GM21723 (cell line): ENCODE data around the gene MRPL12.
A peak's percentile ranks its signal among the peaks of the same experiment; 100 is the strongest.
"Not testable (repeated sequence)": the region's sequence is repeated elsewhere in the genome, so short reads cannot be mapped to it uniquely, and the experiment has no call there.

Experiments
- ATAC-seq: cut with Tn5 transposase; IDR thresholded peaks from one replicate; pipeline ENCODE4 v1.9.1; 2021; ENCODE audit warnings: mild to moderate bottlenecking, moderate library complexity; ENCODE audit not compliant: unreplicated experiment

MRPL12 gene

DNA sequence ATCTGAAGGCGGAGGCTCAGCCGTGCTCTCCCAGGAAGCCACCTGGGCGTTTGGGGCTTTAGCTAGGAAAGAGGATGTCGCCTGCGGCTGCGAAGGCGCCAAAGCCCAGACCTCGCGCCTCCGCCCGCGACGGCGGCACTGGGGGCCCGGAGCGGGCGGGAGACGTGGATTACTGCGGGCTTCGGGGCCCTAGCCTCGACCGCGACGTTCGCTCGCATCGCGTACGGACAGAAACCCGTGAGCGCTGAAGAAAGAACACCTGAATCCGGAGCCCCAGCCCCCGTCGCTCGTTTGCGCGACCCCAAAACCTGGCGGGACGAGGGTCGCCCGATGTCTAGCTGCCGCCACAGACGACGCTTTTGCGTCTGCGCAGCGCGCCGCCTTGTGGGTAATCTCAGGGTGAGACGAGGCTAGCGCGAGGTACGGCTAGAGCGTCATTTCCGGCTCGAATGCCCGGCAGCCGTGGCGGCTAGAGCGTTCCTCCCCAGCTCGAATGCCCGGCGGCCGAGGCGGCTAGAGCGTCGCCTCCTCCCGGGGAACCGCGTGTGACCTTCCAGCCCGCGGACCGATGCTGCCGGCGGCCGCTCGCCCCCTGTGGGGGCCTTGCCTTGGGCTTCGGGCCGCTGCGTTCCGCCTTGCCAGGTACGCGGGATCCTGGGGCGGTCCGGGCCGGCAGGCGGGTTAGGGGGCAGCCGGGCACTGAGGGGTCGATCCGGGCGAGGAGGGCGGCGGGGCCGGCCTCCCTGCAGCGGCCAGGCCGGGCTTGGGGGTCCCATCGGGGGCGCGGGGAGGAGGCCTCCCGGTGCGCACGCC, at the start of gene MRPL12:
Gene MRPL12, plus strand, starts transcription at position 434 of the 813 bp plus-strand sequence. Its CDS starts 135 bp downstream, at position 569.
- peak; percentile 73 for ATAC-seq

DNA sequence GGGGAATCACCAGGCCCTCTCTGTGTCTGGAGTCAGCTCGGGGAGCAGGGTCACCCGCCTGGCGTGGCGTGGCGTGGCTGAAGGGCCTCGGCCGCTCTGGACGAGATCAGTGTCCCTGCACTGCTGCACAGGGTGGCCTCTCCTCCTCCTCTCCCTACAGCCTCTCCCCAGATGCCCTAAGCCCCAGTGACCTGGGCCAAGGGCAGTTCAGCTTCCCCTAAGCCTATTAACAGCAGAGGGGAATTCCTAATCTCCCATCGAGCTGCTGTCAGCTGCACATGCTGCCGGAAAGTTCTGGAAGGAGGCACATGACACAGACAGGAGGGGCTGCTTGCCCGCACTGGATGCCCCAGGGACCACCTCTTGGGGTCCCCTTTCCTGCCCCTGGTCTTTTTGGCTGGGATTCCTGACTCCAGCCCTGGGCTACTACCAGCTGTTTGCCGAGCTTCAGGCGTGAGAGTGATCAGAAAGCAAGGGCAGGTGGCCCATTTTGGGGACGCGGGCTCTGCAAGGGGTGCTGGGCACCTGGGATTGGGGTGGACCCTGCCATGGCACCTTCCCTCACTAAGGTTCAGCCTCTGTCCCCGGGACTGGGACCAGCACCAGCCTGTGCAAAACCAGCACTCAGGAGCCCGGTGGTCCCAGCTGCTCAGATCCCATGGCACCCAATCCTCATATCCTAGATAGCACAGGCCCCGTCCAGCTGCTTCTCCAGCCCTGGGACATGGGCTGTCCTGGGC, 47.6 kb upstream of the MRPL12 start:
- ATAC-seq: no peak

DNA sequence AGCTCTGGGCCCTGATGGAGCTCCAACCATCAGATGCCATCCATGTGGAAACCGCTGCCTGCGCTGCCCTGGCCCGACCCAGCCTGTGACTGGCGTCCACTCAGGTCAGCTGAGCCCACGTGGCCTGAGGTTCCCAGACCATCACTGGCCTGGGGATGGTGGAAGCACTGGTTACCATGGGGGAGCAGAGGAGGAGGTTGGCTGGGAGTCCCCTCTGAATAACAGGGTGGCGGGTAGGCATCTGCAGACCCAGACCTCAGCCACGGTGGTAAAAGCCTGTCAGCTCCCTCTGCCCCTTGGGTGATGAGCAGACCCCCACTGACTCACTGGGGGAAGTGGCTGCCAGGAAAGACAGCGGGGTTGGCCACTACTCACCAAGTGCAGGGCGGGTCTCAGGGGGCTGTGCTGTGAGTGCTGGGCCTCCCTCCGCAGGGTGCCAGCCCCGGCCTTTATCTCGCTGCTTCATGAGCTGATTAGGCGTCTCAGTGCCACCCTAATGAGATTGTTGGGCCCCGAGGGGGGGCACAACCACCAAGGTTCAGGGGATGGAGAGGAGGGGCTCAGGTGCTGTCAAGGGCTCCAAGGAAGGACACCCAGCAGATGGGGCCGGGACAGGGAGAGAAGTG, 46.9 kb upstream of the MRPL12 start, which contains the start of gene PDE6G:
Gene PDE6G, minus strand, starts transcription at position 425 of the 626 bp plus-strand sequence. CDS start 3,237 bp downstream, outside the sequence.
- ATAC-seq: no peak

DNA sequence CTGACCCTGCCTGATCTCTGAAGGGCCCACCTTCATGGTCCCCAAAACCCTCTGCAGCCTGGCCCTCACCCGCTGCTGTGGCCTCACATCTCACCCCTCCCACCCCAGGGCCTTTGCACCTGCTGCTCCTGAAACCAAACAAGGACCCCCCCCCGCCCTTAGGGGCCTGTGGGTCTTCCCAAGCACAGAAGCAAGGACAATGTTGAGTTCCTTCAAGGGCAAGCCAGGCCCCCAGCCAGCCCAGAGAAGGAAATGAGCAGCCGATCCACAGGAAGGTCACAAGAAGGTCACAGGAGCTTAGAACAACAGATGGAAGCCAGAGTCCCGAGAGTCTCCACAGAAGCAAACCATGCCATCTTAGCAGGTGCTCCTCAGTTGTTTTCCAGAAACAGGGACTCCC, 46.3 kb upstream of the MRPL12 start:
- ATAC-seq: no peak

DNA sequence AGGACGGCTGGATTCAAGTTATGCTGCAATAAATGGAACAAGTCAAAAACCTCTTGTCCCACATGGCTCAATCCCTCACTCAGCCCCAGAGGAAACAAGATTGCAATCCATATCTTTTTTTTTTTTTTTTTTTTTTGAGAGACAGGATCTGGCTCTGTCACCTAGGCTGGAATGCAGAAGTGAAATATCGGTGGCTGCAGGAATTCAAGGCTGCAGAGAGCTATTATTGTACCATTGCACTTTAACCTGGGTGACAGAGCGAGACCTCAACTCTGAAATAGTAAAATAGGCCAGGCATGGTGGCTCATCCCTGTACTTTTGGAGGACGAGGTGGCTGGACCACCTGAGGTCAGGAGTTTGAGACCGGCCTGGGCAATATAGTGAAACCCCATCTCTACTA, 44.1 kb upstream of the MRPL12 start:
- ATAC-seq: no peak

DNA sequence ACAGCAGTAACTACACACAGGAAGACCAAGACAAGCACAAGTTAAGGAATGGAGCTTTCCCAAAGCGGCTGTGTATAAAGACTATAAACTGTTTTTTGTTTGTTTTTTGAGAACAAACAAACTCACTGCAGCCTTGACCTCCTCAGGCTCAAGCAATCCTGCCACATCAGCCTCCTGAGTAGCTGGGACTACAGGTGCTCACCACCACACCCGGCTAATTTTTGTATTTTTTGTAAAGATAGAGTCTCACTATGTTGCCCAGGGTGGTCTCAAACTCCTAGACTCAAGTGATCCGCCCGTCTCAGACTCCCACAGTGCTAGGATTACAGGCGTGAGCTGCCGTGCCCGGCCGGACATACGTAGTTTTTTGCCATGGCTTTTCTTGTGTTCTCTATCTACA, 42.7 kb upstream of the MRPL12 start:
- no peak for ATAC-seq

DNA sequence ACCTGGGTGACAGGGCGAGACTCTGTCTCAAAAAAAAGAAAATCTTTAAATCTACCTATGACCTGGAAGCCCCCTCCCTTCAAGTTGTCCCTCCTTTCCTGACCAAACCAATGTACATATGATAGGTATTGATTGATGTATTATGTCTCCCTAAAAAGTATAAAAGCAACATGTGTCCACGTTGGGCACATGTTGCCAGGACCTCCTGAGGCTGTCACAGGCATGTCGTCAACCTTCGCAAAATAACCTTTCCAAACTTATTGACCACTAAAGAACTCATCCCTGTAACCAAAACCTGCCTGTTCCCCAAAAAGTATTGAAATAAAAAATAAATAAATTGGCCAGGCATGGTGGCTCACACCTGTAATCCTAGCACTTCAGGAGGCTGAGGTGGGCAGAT, 41.2 kb upstream of the MRPL12 start:
- no peak for ATAC-seq

DNA sequence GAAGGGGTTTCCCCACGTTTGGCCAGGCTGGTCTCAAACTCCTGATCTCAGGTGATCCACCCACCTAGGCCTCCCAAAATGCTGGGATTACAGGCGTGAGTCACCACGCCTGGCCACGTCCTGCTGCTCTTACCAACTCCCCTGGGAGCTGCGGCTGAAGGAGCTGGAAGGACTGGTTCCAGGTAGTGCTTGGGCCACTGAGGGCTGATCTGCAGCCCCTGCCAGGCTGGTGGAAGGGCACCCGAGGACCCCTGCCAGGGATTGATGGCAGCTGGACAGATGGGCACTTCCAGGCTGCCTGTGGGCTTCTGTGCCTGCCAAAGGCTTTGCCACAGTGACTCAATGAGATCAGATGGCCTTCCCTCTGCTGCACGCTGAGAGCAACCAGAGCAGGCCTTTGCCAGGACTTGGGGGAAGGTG, 39.1 kb upstream of the MRPL12 start:
- ATAC-seq: no peak

DNA sequence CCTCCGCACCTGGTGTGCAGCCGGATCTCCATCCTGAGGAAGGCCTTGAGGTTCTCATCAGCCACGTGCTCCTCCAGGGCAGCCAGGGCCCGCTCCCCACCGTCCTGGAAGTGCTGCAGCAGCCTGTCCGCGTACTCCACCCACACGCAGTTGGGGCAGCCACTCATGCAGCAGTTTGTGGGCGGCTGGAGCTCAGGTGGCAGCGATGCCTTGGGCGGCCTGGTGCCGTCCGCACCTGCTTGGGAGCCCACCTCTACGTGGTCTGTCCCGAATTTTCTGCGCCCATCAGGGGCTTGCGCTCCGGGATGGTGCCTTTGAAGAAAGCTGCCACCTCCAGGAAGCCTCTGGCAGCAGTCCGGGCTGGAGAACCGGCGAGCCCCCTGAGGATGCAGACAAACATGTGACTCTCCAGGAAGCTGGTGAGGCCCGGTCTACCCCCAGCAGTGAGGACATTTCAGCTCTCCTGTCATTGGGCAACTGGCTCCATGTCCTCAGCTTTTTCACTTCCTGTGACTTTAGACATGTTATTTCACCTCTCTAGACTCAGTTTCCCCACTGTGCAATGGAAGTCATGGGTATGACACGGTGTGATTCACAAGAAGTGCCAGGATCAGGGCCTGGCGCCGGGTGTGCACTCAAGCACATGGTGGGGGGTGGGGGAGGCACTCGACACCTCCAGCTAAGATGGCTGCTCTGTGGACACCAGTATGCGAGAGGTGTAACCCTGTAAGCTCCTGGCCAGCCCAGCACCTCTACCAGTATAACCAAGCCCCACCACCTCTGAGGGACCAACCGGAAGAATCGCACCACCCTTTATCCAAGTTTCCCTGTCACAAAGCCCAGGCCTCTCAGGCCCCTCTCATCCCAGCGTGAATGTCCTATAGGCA, 37.7 kb upstream of the MRPL12 start:
- ATAC-seq: peak; percentile 17

DNA sequence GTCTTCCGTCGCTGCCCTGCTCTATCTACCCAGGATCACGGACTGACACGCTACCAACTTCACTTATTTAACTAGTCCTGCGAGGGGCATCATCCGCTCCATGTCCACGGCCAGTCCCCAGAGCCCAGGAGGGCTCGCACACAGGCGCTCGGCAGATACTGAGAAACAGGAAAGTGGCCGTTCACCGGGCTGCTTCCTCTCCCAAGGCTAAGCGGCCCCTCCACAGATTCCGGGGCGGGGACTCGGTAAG, 37.1 kb upstream of the MRPL12 start:
- no peak for ATAC-seq

DNA sequence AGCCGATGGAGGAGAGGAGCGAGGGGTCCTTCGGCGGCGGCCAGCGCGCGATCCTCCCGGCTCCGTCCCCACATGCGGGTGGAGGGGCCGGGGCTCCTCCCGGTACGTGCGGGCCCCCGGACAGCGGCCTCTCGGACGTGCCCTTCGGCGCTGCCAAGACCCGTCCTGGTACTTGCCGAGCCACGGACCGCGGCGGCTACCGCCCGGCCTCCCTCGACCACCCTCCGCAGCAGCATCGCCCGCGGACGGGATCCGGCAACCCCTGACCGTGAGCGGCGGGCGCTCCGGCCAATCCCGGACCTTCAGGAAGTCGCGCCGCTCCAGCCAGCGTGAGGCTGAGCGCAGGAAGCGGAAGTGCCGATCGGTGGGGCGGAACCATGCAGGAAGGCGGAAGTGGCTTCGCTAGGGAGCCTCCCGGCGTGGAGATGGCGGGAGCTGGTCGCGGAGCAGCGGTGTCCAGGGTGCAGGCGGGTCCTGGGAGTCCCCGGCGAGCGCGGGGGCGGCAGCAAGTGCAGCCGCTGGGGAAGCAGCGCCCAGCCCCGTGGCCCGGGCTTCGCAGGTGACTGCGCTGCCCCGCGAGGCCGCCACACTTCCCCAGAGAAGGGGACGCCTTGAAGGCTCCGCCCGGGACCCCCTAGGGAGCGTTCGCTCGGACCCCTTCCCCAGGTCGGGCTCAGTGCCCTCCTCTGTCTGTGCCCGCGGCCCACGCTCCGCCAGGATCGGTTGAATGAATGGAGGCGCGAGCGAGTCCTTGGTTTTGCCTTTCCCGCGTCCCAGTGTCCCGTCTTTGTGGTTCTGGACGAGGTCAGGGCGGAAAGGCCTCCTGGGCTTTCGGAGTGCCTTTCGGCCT, 36.6 kb upstream of the MRPL12 start, which contains the start of the genes CCDC137 and OXLD1:
Gene CCDC137, plus strand, starts transcription at position 396 of the 850 bp plus-strand sequence. Its CDS starts 30 bp downstream, at position 426.
Gene OXLD1, minus strand, starts transcription at position 264 of the 850 bp plus-strand sequence. Its CDS starts 28 bp downstream, at position 236.
- peak; percentile 86 for ATAC-seq

DNA sequence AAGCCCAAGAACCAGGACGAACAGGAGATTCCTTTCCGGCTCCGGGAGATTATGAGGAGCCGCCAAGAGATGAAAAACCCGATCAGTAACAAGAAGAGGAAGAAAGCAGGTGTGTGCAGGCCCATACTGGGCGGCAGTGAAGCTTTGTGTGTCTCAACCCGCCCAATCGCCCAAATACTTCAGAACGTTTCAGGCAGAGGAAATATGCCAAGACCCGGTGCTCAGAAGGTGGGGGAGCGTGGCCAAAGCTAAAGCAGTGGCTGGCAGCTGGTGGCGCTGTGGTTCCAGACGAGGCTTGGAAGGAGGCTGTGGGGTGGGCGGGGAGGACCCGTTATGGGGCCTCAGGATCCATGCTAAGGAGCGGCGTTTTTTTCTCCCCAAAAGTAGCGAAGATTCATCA, 35.4 kb upstream of the MRPL12 start:
- no peak for ATAC-seq

DNA sequence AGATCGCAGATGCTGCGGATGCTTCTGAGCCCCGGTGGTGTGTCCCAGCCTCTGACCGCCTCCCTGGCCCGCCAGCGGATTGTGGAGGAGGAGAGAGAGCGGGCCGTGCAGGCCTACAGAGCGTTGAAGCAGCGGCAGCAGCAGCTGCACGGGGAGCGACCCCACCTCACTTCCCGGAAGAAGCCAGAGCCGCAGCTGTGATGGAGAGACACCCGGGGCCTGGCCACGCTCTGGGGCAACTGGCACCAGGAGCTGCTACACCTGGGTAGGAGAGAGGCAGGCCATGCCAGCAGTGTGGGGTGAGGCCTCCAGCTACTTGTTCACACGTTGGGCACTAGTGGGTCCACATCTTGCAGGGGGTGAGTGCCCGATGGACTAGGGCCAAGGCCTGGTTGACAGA, 30.7 kb upstream of the MRPL12 start:
- no peak for ATAC-seq

DNA sequence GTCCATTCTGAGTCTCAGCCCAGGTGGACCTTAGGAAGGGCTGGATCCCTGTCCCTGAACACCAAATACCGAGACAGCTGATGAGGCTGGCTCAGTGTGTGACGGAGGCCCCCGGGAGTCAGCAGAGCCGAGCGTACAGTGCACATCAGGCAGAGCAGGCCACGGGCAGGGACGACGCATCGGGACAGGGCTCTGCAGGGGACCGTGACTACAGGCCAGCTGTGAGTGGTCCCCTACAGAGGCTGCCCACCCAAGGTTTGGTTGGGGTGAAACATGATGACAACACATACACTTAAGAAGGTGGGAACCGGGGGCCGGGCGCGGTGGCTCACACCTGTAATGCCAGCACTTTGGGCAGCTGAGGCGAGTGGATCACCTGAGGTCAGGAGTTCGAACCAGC, 30.2 kb upstream of the MRPL12 start:
- no peak for ATAC-seq

DNA sequence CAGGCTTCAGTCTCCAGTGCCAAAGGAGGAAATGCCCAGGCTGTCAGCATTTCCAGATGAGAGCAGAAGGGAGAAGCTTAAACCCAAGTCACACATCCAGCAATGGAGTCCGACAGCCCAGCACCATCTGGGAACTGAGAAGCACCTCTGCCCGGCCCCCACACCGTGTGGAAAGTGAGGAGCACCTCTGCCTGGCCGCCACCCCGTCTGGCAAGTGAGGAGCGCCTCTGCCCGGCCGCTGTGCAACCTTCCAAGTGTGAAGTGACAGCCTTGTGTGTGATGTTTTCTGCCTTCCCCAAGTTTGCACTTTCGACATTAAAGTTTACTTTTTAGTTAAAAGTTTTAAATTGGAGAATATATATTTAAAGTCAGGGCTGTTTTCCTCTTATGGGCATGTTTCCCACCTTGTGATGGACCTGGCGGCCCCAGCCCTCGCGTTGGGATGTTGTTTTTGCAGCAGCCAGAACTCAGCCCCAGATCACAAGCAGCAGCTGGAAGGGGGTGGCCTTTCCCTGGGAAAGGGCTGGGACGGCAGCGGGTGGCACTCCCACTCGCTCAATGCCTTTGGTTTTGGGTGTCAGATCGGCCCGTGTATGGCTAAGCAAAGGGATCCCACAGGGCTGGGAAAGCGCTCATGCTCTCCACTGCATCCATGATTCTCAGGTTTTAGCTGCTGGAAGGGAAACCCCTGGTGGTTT, 29.5 kb upstream of the MRPL12 start:
- no peak for ATAC-seq

DNA sequence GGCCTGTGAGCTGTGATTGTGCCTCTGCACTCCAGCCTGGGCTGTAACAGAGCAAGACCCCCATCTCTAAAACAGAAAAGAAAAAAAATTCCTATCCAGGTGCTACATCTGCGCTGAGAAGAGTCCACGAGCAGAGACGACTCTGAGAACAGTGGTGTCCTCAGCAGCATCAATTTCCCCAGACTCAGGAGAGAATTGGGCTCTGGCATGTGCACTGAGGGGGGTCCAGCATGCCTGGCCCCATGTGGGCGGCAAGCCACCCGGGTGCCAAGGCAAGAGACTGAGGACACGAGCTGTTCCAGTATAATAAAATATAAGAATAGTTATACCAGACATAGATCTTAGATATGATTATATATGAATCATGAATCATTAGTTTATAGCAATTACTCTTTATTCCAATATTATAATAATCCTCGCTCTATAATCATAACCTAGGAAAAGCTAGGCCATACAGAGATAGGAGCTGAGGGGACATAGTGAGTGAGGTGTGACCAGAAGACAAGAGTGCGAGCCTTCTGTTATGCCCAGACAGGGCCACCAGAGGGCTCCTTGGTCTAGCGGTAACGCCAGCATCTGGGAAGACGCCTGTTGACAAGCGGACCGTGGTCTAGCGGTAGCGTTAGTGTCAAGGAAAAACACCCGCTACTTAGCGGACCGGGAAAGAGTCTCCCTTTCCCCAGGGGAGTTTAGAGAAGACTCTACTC, 27.5 kb upstream of the MRPL12 start:
- not testable (repeated sequence) for ATAC-seq

DNA sequence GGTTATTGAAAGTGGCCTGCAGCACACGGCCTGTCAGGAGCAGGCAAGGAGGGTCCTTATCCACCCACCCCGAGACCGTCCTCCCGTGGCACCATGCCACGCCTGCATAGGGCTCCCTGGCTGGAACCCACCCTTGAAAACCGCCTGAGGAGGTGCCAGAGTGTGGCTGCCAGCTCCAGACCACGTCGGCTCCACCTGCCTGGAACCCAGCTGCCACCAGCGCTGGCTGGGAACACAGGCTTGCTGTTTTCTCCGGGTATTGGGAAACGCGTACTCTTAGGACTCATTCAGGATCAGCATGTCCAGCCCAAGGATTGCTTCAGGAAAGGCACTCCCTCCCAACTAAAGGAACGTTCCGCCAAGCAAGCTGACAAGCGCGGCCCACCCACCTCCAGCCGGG, 26.3 kb upstream of the MRPL12 start:
- ATAC-seq: no peak

DNA sequence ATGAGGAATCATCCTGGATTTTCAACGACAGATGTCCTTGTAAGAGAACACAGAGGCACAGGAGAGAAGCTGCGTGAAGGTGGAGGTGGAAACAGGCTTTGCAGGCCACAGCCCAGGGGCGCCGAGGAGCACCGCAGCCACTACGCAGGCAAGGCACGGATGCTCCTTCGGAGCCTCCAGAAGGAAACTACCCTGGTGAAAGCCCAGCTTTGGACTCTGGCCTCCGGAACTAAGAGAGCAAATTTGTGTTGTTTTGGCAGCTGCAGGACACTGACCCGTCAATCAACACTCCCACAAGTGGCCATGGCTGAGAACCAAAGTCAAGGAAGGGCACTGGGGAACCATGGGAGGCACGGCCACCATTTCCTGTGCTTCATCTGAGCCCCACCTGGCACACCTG, 23.0 kb upstream of the MRPL12 start:
- ATAC-seq: no peak

DNA sequence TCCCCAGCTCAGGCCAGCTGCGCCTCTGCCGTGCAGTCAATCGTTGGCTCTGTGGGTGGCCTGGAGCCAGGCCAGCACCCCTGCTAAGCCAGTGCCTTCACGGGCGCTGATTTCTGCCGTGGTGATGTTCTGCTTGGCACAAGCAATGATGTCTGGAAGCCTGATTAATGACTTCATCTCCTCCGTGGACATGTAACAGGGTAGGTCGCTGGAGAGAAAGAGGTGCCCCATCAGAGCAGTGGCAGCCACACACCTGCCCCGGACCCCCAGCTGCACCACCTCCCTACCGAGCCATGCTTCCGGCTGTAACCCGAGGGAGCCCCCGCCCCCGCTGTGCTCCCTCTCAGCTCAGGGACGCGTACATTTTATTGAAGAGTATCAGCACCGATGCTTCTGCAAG, 21.5 kb upstream of the MRPL12 start:
- no peak for ATAC-seq
